Measurements from ENCODE around the gene FKBP15.

DNA sequence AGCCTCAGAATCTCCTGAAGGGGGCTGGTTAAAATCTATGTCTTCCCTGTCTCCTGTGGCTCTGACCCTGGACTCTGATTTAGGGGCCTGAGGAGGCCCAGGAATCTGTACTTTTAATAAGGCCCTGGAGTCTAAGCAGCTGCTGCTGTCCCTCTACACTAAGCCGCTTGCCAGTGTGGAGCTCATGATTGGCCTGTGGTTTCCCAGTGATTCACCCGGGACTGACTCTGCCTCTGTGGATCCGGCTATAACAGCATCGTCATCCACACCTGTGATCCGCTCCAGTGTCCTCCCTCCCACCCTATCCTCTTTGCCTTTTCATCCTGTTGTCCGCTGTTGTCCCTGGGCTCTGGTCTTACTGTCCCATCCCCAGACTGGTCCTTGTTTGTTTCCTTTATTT, 66.6 kb downstream of the FKBP15 start:
- TF ChIP-seq POLR2A (IDR thresholded peaks at IDR 0.05; ENCODE audit: low read length) = no peak
- no peak for TF ChIP-seq GATA1 (IDR thresholded peaks at IDR 0.05; ENCODE audit: low read depth, low read length)

Data from erythroblast (primary cell).